HT1080 (cell line): ENCODE data around the gene COL8A2. TPM values are rescaled to one million over a fixed set of nuclear protein-coding genes. Genes with fewer than 3 reads are reported as not detected.
"Not testable (repeated sequence)": the region's sequence is repeated elsewhere in the genome, so short reads cannot be mapped to it uniquely, and the experiment has no call there.

Source experiments
- DNase-seq: peaks from one replicate; pipeline ENCODE4 v3.0.0-alpha.2; 2015; ENCODE audit warnings: low read depth
- polyA plus RNA-seq, 2 experiments: library from polyadenylated mRNA; depleted of rRNA; stranded (reverse); fragments of >200 nt; gene quantifications; 2 replicates each; pipeline ENCODE4 v1.2.3, GENCODE V29; 2015
- total RNA-seq: library from RNA; depleted of rRNA; stranded (reverse); fragments of >200 nt; shearing (Covaris generic); gene quantifications from 2 replicates; pipeline ENCODE4 v1.2.3, GENCODE V29; 2014; rRNA removed

The COL8A2 gene
- 1.2 and 1.5 TPM in 2 replicates for total RNA-seq
- 1.1 TPM in 2 replicates for polyA plus RNA-seq (2015; cell fraction: cytosol; rRNA removed)
- 2.8 and 2.9 TPM in 2 replicates for polyA plus RNA-seq (2015; cell fraction: nucleus; rRNA removed)

DNA sequence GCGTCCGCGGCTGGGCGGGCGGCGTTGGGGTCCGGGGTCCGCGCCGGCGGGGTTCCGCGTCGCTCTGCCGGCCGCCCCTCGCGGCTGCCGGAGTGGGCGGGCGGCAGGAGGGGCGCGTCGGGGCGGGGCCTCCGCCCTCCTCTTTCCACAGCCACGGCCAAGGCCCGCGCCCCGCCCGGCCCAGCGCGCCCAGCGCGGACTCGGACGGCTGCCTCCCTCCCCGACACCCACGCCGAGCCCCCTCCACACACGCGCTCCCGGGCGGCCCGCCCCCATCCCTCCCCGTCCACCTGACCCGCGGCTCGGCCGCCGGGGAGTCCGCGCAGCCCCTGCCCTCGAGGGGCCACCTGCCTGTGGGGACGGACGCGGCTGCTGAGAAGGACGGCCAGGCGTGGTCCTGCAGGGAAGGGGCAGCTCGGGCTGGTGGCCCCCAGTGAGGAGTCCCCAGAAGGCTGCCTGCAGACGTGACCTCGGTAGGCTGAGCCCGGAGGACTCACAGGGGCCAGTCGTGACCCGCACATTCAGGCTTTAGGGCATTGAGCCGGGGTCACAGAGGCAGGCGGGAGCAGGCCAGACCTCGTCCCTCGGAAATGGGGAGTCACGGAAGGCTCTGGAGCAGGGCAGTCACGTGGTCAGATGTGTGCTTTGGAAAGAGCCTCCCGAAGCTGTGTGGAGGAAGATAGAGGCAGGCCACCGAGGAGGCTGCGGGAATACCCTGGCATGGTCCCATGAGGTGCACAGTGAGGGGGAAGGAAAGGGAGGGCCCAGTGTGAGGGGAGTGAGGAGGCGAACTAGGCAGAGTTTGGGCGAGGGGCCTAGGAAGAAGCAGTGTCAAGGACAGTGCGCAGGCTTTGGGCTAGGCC lies at the start of gene COL8A2:
Gene COL8A2, minus strand, starts transcription at position 94 of the 863 bp plus-strand sequence. CDS start 24,980 bp downstream, outside the sequence.
- no peak for DNase-seq

DNA sequence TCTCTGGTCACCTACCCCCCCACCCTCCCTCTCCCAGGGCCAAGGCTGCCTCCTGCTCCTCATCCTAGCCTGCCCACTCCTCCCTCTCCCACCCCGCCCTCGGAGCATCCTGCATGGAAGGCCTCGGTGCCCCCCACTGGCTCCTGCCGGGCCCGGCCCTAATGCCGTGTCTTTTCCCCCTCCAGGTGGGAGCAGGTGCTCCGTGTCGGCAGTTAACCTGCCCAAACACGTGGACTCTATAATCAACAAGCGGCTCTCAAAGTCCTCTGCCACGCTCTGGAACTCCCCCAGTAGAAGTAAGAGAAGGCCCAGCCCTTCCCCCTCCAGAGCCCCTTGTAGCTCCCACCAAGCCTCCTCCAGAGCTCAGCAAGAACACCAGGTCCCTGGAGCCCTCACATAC lies 49.7 kb upstream of the COL8A2 start:
- DNase-seq: no peak

DNA sequence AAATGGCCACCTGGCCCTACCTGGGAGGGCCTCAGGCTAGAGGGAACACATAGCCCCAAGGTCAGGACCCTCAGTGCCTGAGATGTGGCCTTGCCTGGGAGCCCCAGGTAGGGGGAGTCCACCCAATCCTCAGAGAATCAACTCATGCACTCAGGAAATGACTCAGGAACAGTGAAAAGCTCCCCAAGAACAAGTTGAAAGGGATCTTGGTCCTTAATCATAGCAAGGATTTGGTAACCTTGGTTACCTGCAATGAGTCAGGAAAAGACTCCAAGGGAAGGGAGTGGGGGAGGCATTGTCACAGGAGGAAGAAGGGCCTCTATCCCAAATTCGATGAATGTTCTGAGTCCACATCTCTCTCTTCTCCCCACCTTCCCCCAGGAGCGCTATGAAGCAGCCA lies 48.0 kb upstream of the COL8A2 start:
- DNase-seq: peak; percentile 95

DNA sequence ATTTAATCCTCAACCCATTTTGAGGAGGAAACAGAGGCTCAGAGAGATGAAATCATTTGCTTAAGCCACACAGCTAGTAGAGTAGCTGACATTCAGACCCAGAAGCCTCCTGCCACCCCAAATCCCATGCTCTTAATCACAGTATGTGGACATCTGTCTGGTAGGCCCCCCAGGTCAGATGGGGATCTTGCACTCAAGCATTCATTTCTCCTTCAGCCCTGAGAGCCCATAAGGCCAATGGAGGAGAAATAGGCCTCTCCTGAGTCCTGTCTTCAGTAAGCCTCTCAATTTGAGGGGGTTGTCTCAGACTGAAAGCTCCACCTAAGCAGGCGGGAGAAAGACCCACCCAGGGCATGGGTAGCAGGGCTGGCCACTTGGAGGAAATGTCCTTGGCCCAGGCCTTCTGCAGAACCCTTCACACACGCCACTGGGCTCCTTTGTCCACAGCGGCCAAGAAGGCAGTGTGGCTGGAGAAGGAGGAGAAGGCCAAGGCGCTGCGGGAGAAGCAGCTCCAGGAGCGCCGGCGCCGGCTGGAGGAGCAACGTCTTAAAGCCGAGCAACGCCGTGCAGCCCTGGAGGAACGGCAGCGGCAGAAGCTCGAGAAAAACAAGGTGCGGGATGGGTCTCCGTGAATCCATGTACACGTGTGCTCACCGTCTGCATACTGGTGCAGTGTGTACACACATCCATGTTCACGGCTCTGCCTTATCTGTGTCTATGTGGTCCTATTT lies 47.2 kb upstream of the COL8A2 start:
- DNase-seq: no peak

DNA sequence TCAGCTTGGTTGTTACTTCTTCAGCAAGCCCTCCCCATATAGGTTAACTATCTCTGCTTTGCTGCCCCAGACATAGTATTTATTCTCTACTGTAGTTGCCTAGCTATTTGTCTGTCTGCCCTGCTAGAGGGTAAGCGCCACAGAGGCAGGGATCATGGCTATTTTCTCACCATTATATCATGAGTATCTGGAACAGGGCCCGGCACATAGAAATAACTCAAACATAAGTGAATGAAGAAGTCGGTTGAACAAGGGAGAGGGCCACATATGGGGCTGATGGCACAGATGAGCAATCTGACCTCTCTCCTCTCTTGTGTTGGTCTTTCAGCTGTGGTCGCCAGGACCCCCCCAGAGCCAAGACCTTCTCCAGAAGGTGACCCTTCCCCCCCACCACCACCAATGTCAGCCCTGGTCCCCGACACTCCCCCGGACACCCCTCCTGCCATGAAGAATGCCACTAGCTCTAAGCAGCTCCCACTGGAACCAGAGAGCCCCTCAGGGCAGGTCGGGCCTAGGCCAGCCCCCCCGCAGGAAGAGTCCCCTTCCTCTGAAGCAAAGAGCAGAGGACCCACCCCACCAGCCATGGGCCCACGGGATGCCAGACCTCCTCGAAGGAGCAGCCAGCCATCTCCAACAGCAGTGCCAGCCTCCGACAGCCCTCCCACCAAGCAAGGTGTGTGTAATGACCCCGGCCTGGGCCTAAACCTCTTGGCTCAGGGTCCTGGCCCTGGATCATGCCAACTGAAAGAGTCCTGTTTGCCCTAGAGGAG lies 45.8 kb upstream of the COL8A2 start:
- DNase-seq: no peak

DNA sequence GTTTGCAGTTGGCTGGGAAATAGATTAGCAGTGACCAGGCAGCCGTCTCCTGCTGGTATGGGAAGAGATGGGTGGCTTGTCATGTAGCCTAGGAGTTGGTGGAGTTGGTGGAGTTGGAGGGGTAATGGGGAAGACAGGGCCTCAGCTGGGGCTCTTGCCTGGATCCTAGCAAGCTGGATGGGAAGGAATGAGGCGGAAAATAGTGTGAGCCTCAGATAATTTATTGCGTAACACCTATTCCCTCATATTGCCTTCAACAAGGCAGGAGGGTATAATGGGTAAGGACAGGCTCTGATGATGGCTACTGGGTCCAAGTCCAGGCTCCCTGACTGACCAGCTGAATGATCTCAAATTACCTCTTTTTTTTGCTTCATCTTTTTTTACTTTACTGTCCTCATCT lies 43.5 kb upstream of the COL8A2 start:
- DNase-seq: no peak

DNA sequence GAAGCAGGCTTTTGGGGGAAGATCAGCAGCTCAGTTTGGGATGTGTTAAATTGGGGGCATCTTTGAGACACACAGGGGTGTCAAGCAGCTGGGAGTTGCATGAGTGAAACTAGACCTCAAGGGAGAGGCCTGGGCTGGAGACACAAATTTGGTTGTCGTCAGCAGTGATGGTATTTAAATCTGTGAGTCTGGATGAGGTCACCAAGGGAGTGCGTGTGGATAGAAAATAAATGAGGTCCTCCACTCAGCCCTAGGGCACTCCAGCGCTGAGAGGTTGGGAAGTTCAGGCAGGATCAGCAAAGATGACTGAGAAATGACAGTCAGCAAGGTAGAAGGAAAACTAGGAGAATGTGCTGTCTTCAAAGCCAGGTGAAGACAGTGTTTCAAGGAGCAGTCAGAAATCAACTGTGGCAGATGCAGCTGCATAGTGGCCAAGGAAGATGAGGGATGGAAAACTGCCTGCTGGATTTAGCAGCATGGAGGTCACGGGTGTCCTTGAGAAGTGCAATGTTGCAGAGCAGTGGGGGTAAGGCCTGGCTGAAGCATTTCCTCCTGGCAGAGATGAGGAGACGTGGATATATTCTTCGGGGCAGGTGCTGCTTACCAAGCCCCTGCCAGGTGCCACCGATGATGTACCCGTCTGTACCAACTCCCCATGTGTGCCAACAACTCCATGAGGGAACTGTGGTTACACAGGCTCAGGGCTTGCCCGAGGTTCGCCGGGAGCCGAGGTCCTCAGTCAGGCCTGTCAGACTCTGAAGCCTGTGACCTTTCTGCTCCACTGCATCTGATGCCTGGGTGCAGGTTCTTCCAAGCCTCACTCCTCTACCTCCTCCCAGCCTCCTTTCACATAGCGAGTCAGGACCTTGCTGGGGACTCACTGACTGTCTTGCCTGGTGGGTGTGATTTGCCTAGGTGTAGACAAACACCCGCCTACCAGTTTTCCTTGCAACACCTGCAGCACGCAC lies 42.2 kb upstream of the COL8A2 start:
- no peak for DNase-seq

DNA sequence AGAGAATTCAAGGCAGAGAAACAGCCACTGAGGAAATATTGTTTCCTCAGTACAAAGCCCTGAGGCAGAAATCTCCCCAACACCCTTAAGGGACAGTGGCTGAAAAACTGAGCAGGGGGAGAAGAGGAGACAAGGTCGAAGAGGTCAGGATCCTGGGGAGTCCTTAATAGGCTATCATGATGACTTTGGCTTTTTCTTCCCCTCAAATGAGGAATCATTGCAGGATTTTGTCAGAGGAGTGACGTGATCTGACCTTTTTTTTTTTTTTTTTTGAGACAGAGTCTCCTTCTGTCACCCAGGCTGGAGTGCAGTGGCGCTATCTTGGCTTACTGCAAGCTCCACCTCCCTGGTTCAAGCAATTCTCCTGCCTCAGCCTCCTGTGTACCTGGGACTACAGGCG lies 41.1 kb upstream of the COL8A2 start:
- DNase-seq: no peak

DNA sequence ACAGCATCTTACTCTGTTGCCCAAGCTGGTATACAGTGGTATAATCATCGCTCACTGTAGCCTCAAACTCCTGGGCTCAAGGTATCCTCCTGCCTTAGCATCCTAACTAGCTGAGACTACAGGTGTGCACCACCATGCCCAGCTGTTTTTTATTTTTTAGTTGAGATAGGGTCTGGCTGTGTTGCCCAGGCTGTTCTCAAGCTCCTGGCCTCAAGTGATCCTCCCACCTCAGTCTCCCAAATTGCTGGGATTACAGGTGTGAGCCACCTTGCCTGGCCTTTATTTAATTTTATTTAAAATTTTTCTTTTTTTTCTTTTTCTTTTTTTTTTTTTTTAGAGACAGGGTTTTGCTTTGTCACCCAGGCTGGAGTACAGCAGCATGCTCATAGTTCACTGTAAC lies 40.1 kb upstream of the COL8A2 start:
- no peak for DNase-seq

DNA sequence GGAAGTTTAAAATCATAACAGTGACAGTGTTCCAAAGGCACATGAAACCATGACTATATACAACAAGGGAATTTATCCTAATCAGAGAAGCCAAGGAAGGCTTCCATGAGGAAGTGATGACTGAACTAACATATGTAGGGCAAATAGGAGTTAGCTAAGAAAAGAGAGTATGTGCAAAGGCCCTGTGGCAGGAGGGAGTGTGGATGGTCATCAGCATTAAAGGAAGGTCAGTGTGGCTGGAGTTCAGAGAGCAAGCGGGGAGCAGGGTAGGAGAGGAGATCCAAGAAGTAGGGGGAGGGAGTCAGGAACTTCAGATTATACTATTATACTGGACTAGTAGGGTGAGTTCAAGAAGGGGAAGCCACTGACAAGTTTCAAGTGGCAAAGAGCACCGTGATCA lies 39.3 kb upstream of the COL8A2 start:
- no peak for DNase-seq

DNA sequence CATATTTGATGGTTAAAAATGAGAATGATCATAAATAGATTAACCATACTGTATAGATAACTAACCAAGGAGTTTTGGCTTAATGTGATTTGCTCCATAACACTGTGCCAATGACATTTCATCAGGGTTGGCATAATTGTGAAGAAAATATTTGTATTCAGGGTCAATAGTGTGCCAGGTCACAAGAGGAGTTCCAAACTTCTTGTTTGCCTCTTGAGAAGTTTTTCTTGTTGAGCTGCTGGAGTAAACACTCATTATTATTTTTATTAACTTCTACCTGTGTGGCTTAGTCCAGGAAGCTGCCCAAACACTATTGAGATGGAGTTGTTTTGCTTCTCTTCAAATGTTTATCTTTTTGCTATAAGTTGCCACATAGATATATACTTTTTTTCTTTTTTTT lies 38.4 kb upstream of the COL8A2 start:
- DNase-seq: no peak

DNA sequence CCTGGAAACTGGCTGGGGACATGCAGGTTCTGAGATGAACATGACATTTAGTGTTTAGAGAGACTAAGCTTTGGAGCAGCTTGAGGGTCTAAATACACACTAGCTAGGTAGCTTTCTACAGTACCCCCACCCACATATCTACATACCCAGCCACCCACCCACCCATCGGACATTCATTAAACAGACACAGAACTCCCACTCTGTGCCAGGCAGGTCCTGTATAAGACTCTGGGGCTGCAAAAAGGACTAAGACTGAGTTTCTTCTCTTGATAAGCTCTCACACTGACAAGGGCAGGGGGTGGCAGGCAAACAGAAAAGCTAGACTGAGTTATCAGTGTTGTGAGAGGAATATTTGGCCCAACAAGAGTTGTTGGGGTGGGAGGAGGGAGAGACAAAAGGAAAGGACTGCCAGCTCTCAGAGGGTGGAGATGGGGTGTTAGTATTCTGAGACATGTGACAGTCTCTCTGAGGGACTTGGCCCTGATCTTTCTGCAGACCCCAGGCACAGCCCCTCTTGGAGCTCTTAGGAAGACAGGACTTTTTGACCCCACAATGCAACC lies 37.7 kb upstream of the COL8A2 start:
- no peak for DNase-seq

DNA sequence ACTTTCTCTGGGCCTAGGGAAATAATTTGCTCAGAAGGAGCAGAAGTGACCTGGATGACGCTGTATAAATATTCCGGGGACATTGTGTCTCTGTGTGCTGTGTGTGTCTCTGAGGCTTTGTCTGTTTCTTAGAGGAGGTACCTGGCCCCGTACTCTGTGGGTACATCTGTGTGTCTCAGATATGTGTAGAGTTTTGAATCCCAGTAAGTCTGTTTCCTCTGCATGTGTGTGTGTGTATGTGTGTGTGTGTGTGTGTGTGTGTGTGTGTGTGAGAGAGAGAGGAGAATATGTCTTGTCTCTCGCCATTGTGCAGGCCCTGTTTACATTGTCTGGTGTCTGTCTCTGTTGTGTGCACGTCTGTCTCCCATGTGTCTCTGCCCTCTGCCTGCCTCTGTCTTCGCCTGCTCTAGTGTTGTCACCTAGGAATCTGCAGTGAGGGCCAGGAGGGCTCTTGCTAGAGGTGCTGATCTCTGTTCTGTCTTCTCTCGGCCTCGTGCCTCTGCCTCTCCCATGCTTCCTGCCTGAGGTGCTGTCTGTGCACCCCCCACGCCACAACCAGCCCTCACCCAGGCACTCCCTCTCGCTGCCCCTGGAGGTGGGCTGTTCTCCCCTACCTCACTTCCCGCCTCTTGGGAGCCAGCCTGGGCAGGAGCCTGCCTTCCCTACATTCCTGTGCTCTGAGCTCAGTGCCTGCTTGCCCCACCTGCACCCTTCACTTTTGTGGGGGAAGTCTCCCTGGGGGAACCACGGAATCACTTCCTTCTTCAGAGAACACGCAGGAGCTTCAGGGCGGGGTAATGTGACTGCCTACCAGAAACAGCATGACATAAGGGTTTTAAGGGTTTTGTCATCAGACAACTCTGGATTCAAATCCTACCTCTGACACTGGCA lies 36.9 kb upstream of the COL8A2 start:
- peak; percentile 83 for DNase-seq

DNA sequence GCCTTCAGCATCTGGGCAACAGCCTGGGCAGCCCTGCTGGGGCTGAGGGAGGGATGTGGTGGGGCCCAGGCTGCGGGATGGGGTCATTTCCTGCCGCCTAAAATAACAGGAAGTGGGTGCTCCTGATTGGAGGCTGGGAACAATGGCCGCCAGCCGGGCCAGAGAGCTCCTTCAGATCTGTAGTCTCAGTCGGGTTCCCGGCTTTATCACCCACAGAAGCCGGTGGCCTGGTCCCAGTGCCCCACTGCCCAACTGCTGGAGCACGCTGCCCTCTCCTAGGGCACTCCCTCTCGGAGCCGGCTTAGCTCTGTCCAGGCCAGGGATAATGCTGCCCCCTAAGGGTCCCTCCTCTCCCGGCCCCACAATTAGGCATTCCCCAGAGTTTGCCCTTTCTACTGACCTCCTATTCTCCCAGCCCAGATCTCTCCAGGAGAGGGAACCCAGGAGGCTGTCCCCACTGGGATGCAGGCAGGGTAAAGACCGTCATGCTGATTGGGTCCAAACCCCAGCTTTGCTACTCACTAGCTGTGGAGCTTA lies 36.0 kb upstream of the COL8A2 start:
- peak; percentile 91 for DNase-seq

DNA sequence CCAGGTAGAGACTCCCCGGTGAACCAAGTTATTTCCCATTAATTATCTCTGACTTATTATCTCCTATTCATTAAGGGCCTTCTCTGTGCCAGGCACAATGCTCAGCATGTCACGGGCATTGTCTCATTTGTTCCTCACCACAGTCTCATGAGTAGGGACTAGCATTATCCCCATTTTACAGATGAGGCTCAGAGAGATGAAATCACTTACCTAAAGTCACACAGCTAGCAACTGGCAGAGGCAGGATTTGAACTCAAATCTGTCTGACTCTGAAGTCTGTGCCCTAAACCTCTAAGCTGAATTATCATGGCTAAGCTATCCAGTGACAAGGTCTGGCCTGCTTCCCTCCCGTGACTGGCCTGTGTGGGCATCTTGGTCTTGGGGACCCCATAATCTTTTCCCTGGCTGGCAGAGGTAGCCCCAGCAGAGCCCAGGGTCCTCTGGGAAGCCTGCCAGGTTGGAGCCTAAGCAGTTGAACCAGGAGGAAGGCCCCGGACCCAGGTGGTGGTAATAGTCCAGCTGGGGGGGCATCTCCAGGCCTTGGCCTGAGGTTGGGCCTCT lies 35.4 kb upstream of the COL8A2 start:
- no peak for DNase-seq

DNA sequence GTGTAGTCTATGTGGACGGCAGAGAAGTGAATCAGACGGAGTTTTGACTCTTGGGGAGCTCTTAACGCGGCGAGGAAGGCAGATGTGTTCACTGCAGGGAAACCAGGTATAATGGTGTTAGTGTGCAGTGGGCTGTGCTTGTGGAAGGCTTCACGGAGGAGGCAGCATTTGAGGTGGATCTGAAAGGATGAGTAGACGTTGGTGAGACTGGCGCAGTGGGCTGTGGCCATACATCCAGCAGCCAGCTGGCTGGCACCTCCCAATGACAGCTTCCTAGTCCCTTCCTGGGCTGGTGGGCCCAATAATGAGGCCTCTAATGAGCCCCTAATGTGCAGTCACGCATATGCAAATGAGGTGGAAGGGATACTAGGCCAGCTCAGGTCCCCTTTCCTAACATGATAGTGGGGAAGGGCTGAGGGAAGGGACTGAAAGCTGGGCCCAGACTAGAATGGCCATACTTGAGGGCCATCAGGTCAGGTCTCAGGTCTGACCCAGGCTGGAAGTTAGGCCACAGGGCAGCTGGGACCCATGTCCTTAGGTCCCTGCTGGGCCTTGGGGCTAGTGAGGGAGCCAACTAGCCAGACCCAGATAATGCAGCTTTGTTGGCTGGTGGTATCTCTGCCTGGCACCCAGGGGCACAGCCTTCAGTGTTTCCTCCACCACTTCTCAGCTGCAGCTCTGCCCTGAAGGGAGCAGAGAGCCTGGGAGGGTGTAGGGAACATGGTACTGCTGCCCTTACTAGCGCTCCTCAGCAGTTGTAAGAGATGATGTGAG lies 34.8 kb upstream of the COL8A2 start:
- no peak for DNase-seq

DNA sequence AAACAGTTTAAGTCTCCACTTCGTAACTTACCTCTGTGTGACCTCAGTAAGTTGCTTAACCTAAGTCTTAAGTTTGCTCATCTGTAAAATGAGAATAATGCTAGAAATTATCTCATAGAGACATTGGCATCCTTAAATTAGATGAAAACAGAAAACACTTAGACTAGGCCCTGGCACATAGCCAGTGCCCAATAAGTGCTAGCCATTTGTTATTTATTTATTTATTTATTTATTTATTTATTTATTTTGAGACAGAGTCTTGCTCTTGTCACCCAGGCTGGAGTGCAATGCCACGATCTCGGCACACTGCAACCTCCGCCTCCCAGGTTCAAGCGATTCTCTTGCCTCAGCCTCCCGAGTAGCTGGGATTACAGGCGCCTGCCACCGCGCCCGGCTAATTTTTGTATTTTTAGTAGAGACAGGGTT lies 33.8 kb upstream of the COL8A2 start:
- DNase-seq: not testable (repeated sequence)
